LNCaP clone FGC (cell line): ENCODE results near the gene CDIPT.

Experiments
- DNase-seq: peaks from one replicate; pipeline ENCODE4 v3.0.0-alpha.2; 2011; ENCODE audit warnings: low read depth
- H3K4me3 ChIP-seq: 2 replicates; pipeline ENCODE4 v1.5.1; 2011; ENCODE audit warnings: mild to moderate bottlenecking, low read depth, low read length, control low read depth
- TF ChIP-seq, protein P1 (sequence below): IDR thresholded peaks from 2 replicates; pipeline ENCODE4 v1.5.1; 2012; ENCODE audit warnings: mild to moderate bottlenecking; ENCODE audit not compliant: control insufficient read depth, insufficient read depth; ENCODE audit errors: extremely low read depth

Gene CDIPT

DNA sequence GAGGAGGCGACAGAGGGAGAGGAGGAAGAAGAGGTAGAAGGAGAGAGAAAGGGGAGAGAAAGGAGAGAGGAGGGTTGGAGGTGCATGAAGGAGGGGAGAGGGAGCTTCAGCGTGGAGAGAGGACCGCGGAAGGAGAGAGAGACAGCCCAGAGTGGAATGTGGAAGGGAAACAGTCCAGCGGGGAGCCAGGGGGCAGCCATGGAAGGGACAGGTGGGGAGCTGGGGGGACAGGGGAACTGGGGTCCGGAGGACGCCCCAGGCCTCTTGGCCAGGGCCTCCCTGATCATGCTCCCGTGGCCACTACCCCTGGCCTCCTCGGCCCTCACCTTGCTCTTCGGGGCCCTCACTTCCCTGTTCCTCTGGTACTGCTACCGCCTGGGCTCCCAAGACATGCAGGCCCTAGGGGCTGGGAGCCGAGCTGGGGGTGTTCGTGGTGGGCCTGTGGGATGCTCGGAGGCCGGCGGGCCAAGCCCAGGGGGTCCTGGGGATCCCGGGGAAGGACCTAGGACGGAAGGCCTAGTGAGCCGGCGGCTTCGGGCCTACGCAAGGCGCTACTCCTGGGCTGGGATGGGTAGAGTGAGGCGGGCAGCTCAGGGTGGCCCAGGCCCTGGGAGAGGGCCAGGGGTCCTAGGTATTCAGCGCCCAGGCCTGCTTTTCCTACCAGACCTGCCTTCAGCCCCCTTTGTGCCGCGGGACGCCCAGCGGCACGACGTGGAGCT is 38.0 kb upstream of the CDIPT start:
- H3K4me3 ChIP-seq, result peak overlapping the region; percentile 83
- DNase-seq, result no peak
- TF ChIP-seq, protein P1, sequence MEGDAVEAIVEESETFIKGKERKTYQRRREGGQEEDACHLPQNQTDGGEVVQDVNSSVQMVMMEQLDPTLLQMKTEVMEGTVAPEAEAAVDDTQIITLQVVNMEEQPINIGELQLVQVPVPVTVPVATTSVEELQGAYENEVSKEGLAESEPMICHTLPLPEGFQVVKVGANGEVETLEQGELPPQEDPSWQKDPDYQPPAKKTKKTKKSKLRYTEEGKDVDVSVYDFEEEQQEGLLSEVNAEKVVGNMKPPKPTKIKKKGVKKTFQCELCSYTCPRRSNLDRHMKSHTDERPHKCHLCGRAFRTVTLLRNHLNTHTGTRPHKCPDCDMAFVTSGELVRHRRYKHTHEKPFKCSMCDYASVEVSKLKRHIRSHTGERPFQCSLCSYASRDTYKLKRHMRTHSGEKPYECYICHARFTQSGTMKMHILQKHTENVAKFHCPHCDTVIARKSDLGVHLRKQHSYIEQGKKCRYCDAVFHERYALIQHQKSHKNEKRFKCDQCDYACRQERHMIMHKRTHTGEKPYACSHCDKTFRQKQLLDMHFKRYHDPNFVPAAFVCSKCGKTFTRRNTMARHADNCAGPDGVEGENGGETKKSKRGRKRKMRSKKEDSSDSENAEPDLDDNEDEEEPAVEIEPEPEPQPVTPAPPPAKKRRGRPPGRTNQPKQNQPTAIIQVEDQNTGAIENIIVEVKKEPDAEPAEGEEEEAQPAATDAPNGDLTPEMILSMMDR, result no peak

DNA sequence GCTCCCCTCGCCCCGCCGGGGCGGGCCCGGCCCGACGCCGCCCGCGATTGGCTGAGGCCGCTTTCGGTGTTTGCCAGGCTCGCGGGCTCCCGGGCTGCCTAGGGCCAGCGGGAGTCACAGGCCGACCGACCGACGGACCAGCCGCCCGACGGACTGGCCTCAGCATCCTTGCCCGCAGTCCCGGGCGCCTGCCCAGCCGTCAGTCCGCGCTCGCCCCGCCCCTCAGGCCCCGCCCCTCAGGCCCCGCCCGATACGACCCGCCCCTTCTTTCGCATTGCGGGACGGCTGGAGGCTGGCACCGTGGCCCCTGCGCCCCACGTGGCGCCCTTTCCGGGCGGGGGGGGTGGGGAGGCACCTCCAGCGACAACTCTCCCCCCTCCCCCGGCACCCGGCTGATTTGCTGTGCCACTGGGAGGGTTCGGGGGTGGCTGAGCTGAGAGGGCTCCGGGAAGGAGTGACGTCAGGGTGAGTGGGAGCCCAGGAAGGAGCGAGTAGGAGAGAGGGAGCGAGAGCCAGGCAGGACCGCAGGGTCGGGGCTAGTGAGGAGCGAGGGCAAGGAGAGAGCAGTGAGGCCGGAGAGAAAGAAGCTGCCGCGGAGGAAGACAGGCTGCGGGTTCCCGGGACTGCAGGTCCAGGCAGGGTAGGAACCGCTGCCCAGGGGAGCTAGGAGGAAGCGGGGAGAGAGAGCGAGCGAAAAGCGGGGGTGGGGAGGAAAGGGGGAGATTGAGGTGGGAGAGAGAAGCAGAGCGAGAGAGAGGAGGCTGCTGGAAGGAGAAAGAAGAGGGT is 37.3 kb upstream of the CDIPT start, which contains the start of gene ASPHD1:
TSS of gene ASPHD1 (plus strand) at position 387 of the 786 bp plus-strand sequence. CDS start 484 bp downstream, outside the sequence.
- TF ChIP-seq, protein P1, result no peak
- peak; percentile 11 for DNase-seq

GRCh38 chr16:29899516-29900101 is 36.6 kb upstream of the CDIPT start, which contains the start of gene SEZ6L2:
SEZ6L2 (minus strand) TSS chr16:29899550; CDS start chr16:29899019, 531 bp downstream.
- DNase-seq, result peak; percentile 88
- H3K4me3 ChIP-seq, result peak within 1 kb of the TSS; percentile 83
- TF ChIP-seq, protein P1, result peak; percentile 33

More for the DNA sequence above, 37.3 kb upstream of the CDIPT start, which contains the start of gene ASPHD1:
- peak within 1 kb of the TSS; percentile 83 for H3K4me3 ChIP-seq

DNA sequence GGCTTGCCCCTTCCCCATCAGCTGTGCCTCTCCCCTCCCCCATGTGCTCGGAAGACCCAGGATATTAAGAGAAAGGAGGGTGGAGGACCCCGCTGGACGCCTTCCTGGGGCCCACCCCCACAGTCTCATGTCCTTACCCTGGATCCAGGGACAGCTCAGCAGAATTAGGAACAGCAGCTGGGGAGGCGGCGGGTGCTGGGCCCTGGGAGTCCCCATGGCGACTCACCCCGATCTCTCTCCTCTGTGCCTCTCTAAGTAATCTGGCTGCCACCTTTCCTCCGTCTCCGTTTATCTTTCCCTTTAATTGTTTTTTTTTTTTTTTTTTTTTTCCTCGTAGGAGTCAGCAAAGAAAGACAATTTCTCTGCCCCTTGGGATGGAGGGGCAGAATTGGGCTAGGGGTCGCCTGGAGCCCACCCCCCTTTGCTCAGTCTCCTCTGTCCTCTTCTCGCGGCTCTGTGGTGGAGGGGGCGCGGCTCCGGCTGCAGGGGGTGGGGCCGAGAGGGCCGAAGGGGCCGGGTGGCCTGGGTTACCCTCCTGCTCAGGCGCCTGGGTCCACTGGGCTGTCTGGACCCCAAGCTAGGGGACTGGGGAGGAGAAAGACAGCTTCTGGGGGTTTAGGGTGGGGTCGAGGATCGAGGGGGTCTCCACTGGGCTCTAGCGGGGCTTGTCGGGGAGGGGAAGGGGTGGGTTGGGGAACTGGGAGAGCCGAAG is 35.9 kb upstream of the CDIPT start:
- TF ChIP-seq, protein P1, result no peak
- H3K4me3 ChIP-seq, result peak overlapping the region; percentile 83
- DNase-seq, result peak; percentile 3

DNA sequence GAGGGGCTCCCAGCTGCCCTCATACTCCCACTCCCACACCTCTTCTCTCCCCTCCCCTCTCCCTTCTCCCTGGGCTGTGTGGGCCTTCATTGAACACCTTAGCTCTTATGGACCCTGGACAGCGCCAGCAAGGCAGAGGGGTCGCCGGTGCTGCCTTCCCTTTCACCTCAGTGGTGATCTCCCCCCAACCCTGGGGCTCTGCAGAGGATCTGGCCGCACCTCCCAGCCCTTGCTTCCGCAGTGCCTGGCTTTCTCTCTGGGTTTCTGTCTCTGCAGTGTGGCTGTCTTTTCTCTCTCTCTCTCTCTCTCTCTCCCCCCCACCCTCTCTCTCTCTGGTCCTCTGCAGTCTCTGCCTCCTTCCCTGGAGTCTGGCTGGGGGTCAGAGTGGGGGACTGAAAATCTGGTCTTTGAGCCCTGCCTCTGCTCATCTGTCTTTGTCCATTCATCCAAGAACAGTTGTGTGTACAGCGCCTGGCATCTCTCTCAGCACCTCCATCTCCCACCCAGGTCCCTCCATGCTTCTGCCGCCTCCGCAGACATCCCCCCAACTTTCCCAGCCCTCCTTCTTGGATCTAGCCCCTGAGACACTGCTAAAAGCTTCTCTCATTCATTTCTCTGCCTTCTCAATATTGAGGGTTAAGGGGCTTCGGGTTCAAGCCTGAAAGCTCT is 35.2 kb upstream of the CDIPT start:
- peak overlapping the region; percentile 83 for H3K4me3 ChIP-seq
- TF ChIP-seq, protein P1, result no peak
- no peak for DNase-seq

- TF ChIP-seq, protein P1, result no peak
- H3K4me3 ChIP-seq, result no peak overlapping the region
- DNase-seq, result no peak
These were observed 34.3 kb upstream of the CDIPT start for GRCh38 chr16:29897333-29897732.
